GM21737 (cell line): Measurements from ENCODE around the gene VRK3.

Source experiments
- ATAC-seq: cut with Tn5 transposase; IDR thresholded peaks from one replicate; pipeline ENCODE4 v1.9.1; 2021; ENCODE audit warnings: mild to moderate bottlenecking, moderate library complexity; ENCODE audit not compliant: unreplicated experiment

Gene VRK3

GRCh38 chr19:49932731-49933131, 92.4 kb downstream of the VRK3 start:
- ATAC-seq: no peak

- no peak for ATAC-seq
Observed at GRCh38 chr19:49932041-49932451, 93.1 kb downstream of the VRK3 start.

DNA sequence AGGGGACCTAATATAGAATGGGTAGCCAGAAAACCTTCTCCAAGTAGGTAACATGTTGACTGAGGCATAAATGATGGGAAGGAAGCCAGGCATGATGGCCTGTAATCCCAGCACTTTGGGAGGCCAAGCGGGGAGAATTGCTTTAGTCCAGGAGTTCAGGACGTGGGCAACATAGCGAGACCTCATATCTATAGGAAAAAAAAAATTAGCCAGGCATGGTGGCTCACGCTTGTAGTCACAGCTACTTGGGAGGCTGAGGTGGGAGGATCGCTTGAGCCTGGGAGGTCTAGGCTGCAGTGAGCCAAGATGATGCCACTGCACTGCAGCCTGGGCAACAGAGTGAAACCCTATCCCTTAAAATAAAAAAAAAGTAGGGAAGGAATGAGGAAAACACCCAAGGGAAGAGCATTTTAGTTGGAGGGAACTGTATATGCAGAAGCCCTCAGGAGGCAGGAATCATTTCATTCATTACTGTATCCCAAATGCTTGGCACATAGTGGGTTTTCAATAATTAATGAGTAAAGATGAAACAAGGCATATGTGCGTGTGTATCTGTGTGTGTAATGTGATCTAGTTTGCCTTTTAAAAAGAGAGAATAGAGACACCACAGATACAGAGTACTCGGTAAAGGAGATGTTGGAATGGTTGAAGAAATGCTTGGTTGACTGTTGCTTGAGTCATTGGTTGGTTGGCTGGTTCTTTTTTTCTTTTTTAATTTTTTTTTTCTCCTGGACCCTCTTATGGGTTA, 93.7 kb downstream of the VRK3 start:
- ATAC-seq: no peak

DNA sequence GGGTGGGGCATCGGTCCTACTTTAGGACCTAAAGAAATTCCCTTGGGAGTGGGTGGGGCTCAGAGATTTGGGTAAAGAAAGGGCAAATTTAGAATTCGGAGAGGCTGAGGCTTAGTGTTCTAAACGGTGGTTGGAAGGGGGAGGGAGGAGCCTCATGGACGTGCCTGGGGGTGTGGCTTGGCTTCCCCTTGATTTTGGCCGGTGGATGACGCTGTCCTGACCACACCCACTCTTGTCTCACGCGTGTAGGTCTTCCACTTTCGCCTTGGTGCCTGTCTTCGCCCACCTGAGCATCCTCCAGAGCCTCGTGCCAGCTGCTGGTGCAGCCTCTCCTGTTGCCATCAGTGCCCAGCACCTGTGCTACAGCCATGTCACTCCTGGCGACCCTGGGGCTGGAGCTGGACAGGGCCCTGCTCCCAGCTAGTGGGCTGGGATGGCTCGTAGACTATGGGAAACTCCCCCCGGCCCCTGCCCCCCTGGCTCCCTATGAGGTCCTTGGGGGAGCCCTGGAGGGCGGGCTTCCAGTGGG, 94.6 kb downstream of the VRK3 start:
- no peak for ATAC-seq

- ATAC-seq: peak; percentile 69
Observed at GRCh38 chr19:49929611-49930482, 95.3 kb downstream of the VRK3 start.

DNA sequence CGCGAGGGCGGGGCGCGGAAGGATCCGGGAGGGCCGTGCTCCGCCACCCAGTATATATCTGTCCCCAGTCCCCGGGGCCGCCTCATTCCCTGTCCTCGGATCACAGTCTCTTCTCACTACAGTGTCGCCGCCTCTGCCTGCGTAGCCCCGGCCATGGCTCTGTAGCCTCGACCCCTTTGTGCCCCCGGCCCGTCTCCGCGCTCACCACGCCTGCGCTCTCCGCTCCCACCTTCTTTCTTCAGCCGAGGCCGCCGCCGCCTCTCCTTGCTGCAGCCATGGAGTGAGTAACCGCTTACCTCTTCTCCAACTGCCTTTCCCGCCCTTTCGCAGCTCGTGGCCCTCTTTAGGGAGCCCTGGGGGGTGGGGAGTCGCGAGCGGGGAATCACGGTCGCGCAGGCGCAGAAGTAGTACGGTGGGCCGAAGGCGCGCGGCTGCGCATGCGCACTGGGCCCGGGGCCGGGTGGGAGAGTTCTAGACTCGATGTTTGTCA, 96.0 kb downstream of the VRK3 start, which contains the start of the genes ATF5 and NUP62:
Gene ATF5, plus strand, starts transcription at position 85 of the 490 bp plus-strand sequence. CDS start 1,646 bp downstream, outside the sequence.
Gene NUP62, minus strand, starts transcription at position 384 of the 490 bp plus-strand sequence. CDS start 19,697 bp downstream, outside the sequence.
- peak; percentile 39 for ATAC-seq

GRCh38 chr19:49927526-49928264, 97.5 kb downstream of the VRK3 start:
- ATAC-seq: no peak

DNA sequence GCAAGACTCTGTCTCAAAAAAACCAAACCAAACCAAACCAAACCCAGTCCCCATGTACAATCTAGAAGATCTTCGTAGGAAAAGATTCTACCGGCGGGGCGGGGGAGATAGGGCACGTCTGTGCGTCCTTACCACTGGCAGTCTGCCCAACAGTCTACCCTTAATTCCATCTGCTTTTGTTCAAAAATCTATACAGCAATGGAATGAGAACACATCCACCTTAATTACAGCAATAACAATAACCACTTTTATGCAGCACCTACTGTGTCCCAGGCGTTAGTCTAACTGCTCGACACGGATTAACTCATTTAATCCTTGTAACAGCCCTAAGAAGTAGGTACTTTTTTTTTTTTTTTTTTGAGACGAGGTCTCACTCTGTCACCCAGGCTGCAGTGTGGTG, 98.7 kb downstream of the VRK3 start:
- no peak for ATAC-seq
